ENCODE results near the gene SNAPIN. TPM values are rescaled to one million over a fixed set of nuclear protein-coding genes. Genes with fewer than 3 reads are reported as not detected.

SNAPIN gene
- total RNA-seq, 1 donor from 2014 or later: 31.1 TPM

DNA sequence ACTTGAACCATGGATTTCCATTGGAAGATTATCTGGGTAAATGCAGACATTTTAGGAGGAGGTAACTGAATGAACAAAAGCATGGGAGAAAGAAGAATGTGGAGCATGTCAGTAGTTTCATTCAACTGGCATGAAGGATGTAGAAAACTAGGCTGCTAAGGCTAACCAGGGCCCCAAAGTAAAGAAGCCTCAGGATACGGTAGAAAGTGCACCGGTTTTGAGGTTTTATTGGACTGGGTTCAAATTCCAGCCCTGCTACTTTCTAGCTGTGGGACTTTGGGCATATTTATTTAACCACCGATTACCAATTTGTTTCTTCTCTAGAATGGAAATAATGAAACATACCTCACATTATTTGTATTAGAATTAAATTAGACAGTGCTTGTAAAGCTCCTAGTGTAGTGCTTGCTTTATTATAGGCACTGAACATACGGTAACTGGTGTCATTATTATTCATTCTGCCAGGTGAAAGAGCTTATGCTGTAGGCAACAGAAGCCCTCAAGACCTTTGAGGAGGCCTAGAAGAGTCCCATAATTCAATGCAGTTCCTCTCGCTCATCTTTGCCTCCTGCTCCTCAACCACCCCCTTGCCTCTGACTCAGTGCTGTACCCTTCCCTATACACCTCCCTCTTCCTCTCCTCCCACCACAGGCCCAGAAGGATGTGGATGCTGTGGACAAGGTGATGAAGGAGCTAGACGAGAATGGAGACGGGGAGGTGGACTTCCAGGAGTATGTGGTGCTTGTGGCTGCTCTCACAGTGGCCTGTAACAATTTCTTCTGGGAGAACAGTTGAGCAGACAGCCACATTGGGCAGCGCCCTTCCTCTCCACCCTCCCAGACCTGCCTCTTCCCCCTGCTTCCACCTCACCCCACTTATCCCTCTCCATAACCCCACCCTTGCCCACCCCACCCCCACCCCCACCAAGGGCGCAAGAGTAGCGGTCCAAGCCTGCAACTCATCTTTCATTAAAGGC, 27.2 kb upstream of the SNAPIN start:
- Mint-ChIP-seq H3K27ac (ENCODE audit: unreplicated experiment) (peak overlapping the region; percentile 76), H3K4me1 (ENCODE audit: low read depth) (peaks cover 71% of the 10 kb centered on the region), H3K9me3 (ENCODE audit: low read depth) (no peaks in the 10 kb centered on the region), H3K36me3 (ENCODE audit: low read depth) (peaks cover 5% of the 10 kb centered on the region), H3K27me3 (ENCODE audit: low read depth) (no peaks in the 10 kb centered on the region), H3K4me3 (ENCODE audit: unreplicated experiment) (no peak overlapping the region)
- no peak for TF ChIP-seq CTCF (IDR thresholded peaks at IDR 0.05)
- DNase-seq (ENCODE audit: low spot score): peak; percentile 30

GRCh38 chr1:153633161-153633753, 25.2 kb upstream of the SNAPIN start:
- peaks cover 64% of the 10 kb centered on the region for H3K4me1 Mint-ChIP-seq (ENCODE audit: low read depth)
- no peaks in the 10 kb centered on the region for H3K9me3 Mint-ChIP-seq (ENCODE audit: low read depth)
- H3K36me3 Mint-ChIP-seq (ENCODE audit: low read depth): peaks cover 18% of the 10 kb centered on the region
- peak; percentile 42 for DNase-seq (ENCODE audit: low spot score)
- peak overlapping the region; percentile 99 for H3K4me3 Mint-ChIP-seq (ENCODE audit: unreplicated experiment)
- H3K27ac Mint-ChIP-seq (ENCODE audit: unreplicated experiment): peak overlapping the region; percentile 100
- no peaks in the 10 kb centered on the region for H3K27me3 Mint-ChIP-seq (ENCODE audit: low read depth)
- no peak for TF ChIP-seq CTCF (IDR thresholded peaks at IDR 0.05)

DNA sequence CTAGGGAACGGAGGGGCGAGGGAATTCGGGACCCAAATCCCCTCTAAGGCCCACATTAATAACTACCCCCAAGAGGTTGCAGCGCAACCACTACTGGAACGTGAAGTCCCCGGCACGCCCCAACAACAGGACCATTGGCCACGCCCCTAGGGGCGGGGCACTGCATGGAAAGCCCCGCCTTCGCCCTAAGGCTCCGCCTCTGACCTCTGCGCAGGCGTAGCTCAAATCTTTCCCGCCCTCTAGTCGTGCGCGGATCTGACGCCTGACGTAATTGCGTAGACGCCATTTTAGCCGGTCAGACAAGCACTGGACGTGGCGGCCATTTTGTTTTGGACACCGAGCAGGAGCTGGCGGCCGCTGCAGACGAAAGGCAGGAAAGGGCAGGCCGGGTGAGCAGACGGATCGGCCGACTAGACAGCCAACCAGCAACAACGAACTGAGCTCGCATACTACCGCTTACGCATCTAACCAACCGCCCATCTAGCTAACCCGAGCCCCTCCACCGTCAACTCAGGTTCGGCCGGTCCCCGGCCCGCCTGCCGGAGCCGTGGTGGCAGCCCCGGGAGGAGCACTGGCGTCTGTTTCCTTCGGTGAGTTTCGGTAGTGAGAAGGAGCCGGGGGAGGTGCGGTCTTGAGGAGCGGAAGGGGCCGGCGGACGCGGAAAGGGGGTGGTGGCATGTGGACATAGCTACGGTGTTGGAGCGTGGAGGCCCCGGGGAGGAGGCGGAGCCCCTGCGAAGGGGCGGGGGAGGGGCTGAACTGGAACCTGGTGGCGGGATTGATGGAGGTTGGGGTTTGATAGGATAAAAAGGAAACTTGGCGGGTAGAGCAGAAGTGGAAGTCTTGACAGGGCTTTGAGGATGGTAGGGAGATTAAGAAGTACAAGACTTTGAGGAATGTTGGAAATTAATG, 24.5 kb upstream of the SNAPIN start, which contains the start of gene CHTOP:
Gene CHTOP (plus strand): TSS at position 313 of the 912 bp plus-strand sequence. CDS start 2,523 bp downstream, outside the sequence.
- peak within 1 kb of the TSS; percentile 99 for H3K4me3 Mint-ChIP-seq (ENCODE audit: unreplicated experiment)
- H3K27ac Mint-ChIP-seq (ENCODE audit: unreplicated experiment): peak within 1 kb of the TSS; percentile 100
- DNase-seq (ENCODE audit: low spot score): peak; percentile 98
- peaks cover 61% of the 10 kb centered on the region for H3K4me1 Mint-ChIP-seq (ENCODE audit: low read depth)
- peak; percentile 10 for TF ChIP-seq CTCF (IDR thresholded peaks at IDR 0.05)
- peaks cover 20% of the 10 kb centered on the region for H3K36me3 Mint-ChIP-seq (ENCODE audit: low read depth)
- no peaks in the 10 kb centered on the region for H3K27me3 Mint-ChIP-seq (ENCODE audit: low read depth)
- H3K9me3 Mint-ChIP-seq (ENCODE audit: low read depth): no peaks in the 10 kb centered on the region

GRCh38 chr1:153635872-153636271, 22.6 kb upstream of the SNAPIN start:
- DNase-seq (ENCODE audit: low spot score): peak; percentile 26
- Mint-ChIP-seq H3K27ac (ENCODE audit: unreplicated experiment) (no peak overlapping the region), H3K36me3 (ENCODE audit: low read depth) (peaks cover 24% of the 10 kb centered on the region), H3K4me1 (ENCODE audit: low read depth) (peaks cover 44% of the 10 kb centered on the region), H3K9me3 (ENCODE audit: low read depth) (no peaks in the 10 kb centered on the region), H3K27me3 (ENCODE audit: low read depth) (no peaks in the 10 kb centered on the region), H3K4me3 (ENCODE audit: unreplicated experiment) (peak overlapping the region; percentile 99)
- TF ChIP-seq CTCF (IDR thresholded peaks at IDR 0.05): no peak
